WTC11 (cell line): Measurements from ENCODE around the gene SEMA3C. TPM values are rescaled to one million over a fixed set of nuclear protein-coding genes. Genes with fewer than 3 reads are reported as not detected.

ENCODE experiments used
- ATAC-seq: fragments of 200-7000 bp; cut with Tn5 transposase; 2 replicates; pipeline ENCODE4 v1.10.0; 2021; ENCODE audit warnings: mild to moderate bottlenecking, moderate library complexity
- CTCF ChIA-PET: fragments of 300-600 bp; sonication (Branson Sonifier 250); formaldehyde crosslinking; loops from one replicate; lab custom pipeline; 2021; ENCODE audit warnings: antibody characterized with exemption; lab: Charles Lee
- POLR2A ChIA-PET: fragments of 350-600 bp; sonication (Branson Sonifier 250); formaldehyde crosslinking; loops from one replicate; lab custom pipeline; 2021; ENCODE audit warnings: antibody characterized with exemption; lab: Charles Lee
- DNase-seq: peaks from one replicate; pipeline ENCODE4 v3.0.0; 2021; ENCODE audit warnings: low spot score
- H3K27ac Mint-ChIP-seq: 2 replicates; pipeline ENCODE4 v1.8.0; 2021; ENCODE audit warnings: mixed read lengths
- H3K27me3 Mint-ChIP-seq: 2 replicates; pipeline ENCODE4 v1.8.0; 2021; ENCODE audit warnings: low read depth, mild to moderate bottlenecking, moderate library complexity, mixed read lengths
- H3K36me3 Mint-ChIP-seq: 2 replicates; pipeline ENCODE4 v1.8.0; 2021; ENCODE audit warnings: mixed read lengths
- H3K4me1 Mint-ChIP-seq: 2 replicates; pipeline ENCODE4 v1.8.0; 2022; ENCODE audit warnings: mixed read lengths
- H3K4me3 Mint-ChIP-seq: 2 replicates; pipeline ENCODE4 v1.8.0; 2021; ENCODE audit warnings: mild to moderate bottlenecking, moderate library complexity, mixed read lengths
- H3K9me3 Mint-ChIP-seq: 2 replicates; pipeline ENCODE4 v1.8.0; 2021; ENCODE audit warnings: mixed read lengths
- AFF4 ChIP-seq: sonication (generic); formaldehyde crosslinking; IDR thresholded peaks from 2 replicates; pipeline ENCODE4 v1.8.1; 2023; ENCODE audit warnings: mild to moderate bottlenecking, missing genetic modification reagents, borderline replicate concordance
- ATF1 ChIP-seq: sonication (generic); formaldehyde crosslinking; IDR thresholded peaks from 2 replicates; pipeline ENCODE4 v1.8.1; 2023; ENCODE audit warnings: mild to moderate bottlenecking, moderate library complexity, missing genetic modification reagents
- CREB1 ChIP-seq: sonication (generic); formaldehyde crosslinking; IDR thresholded peaks from 2 replicates; pipeline ENCODE4 v1.8.0; 2023; ENCODE audit warnings: mild to moderate bottlenecking, missing genetic modification reagents
- CREM ChIP-seq: sonication (generic); formaldehyde crosslinking; IDR thresholded peaks from 2 replicates; pipeline ENCODE4 v1.8.1; 2022; ENCODE audit warnings: mild to moderate bottlenecking, missing genetic modification reagents, moderate library complexity
- ERG ChIP-seq: fragments of 250-450 bp; sonication (Bioruptor Pico); IDR thresholded peaks from 2 replicates; pipeline ENCODE4 v1.8.0; 2021; ENCODE audit warnings: mild to moderate bottlenecking
- FOXJ3 ChIP-seq: sonication (generic); formaldehyde crosslinking; IDR thresholded peaks from 2 replicates; pipeline ENCODE4 v1.9.0; 2021; ENCODE audit warnings: missing genetic modification reagents, mild to moderate bottlenecking, borderline replicate concordance
- FOXK1 ChIP-seq: sonication (generic); formaldehyde crosslinking; IDR thresholded peaks from 2 replicates; pipeline ENCODE4 v1.8.0; 2022; ENCODE audit warnings: mild to moderate bottlenecking, moderate library complexity, missing genetic modification reagents
- GRHL2 ChIP-seq: fragments of 250-450 bp; sonication (Bioruptor Pico); IDR thresholded peaks from 2 replicates; pipeline ENCODE4 v1.8.0; 2022; ENCODE audit warnings: mild to moderate bottlenecking, moderate library complexity; ENCODE audit not compliant: insufficient replicate concordance, severe bottlenecking
- HMGA2 ChIP-seq: fragments of 250-450 bp; sonication (Bioruptor Pico); IDR thresholded peaks from 2 replicates; pipeline ENCODE4 v1.4.0; 2021; ENCODE audit warnings: mild to moderate bottlenecking, moderate library complexity
- JUN ChIP-seq: sonication (generic); formaldehyde crosslinking; IDR thresholded peaks from 2 replicates; pipeline ENCODE4 v1.8.0; 2023; ENCODE audit warnings: mild to moderate bottlenecking, missing genetic modification reagents
- NR3C1 ChIP-seq: sonication (generic); formaldehyde crosslinking; conservative IDR thresholded peaks from 2 replicates; pipeline ENCODE4 v1.8.1; 2023; ENCODE audit warnings: low read depth, mild to moderate bottlenecking, missing genetic modification reagents
- OVOL2 ChIP-seq: fragments of 250-450 bp; sonication (Bioruptor Pico); IDR thresholded peaks from 2 replicates; pipeline ENCODE4 v1.9.0; 2021; ENCODE audit warnings: mild to moderate bottlenecking, borderline replicate concordance
- RELA ChIP-seq: sonication (generic); formaldehyde crosslinking; IDR thresholded peaks from 2 replicates; pipeline ENCODE4 v1.8.1; 2022; ENCODE audit warnings: missing genetic modification reagents, mild to moderate bottlenecking, borderline replicate concordance
- USF2 ChIP-seq: sonication (generic); formaldehyde crosslinking; IDR thresholded peaks from 2 replicates; pipeline ENCODE4 v1.8.1; 2023; ENCODE audit warnings: mild to moderate bottlenecking, missing genetic modification reagents, moderate library complexity
- ZNF121 ChIP-seq: sonication (generic); formaldehyde crosslinking; IDR thresholded peaks from 2 replicates; pipeline ENCODE4 v1.8.0; 2023; ENCODE audit warnings: missing genetic modification reagents
- ZNF396 ChIP-seq: fragments of 250-450 bp; sonication (Bioruptor Pico); IDR thresholded peaks from 2 replicates; pipeline ENCODE4 v1.8.0; 2021; ENCODE audit warnings: mild to moderate bottlenecking, moderate library complexity, borderline replicate concordance
- ZNF423 ChIP-seq: fragments of 250-450 bp; sonication (Bioruptor Pico); IDR thresholded peaks from 2 replicates; pipeline ENCODE4 v2.1.2; 2022; ENCODE audit warnings: mild to moderate bottlenecking, moderate library complexity
- ZNF532 ChIP-seq: fragments of 250-450 bp; sonication (Bioruptor Pico); IDR thresholded peaks from 2 replicates; pipeline ENCODE4 v1.9.0; 2021; ENCODE audit warnings: mild to moderate bottlenecking, borderline replicate concordance
- ZSCAN18 ChIP-seq: fragments of 250-450 bp; sonication (Bioruptor Pico); IDR thresholded peaks from 2 replicates; pipeline ENCODE4 v2.1.2; 2022; ENCODE audit warnings: mild to moderate bottlenecking, moderate library complexity
- total RNA-seq: library from RNA; stranded (reverse); gene quantifications from 3 replicates; pipeline ENCODE4 v1.2.3, GENCODE V29; 2021

The SEMA3C gene
- total RNA-seq, 1 experiment from 2014 or later, result 2.1 TPM

- Mint-ChIP-seq H3K27me3 (no peaks in the 10 kb centered on the region; the same call in 1 of the 2 replicates), H3K36me3 (no peaks in the 10 kb centered on the region), H3K4me1 (peaks cover 16% of the 10 kb centered on the region), H3K27ac (no peak overlapping the region), H3K4me3 (no peak overlapping the region), H3K9me3 (no peaks in the 10 kb centered on the region)
- CTCF ChIA-PET, result no interaction called here
- ATAC-seq (no peak), DNase-seq (no peak)
- POLR2A ChIA-PET, result no interaction called here
- TF ChIP-seq ZNF121 (CRISPR knock-in tag) (no peak), RELA (CRISPR knock-in tag) (no peak), ZNF396 (CRISPR knock-in tag) (no peak), ZNF423 (no peak), ZSCAN18 (no peak), FOXJ3 (CRISPR knock-in tag) (no peak), ERG (CRISPR knock-in tag) (no peak), AFF4 (CRISPR knock-in tag) (no peak), USF2 (CRISPR knock-in tag) (no peak), GRHL2 (CRISPR knock-in tag) (no peak), OVOL2 (no peak), JUN (CRISPR knock-in tag) (no peak), ZNF532 (no peak), HMGA2 (CRISPR knock-in tag) (no peak), FOXK1 (no peak), NR3C1 (no peak), CREM (no peak), ATF1 (CRISPR knock-in tag) (no peak), CREB1 (CRISPR knock-in tag) (no peak)
Measured at GRCh38 chr7:80783678-80784327, 135.0 kb downstream of the SEMA3C start.
